Stimulated activated CD4-positive, alpha-beta T cell treated with anti-CD3 and anti-CD28 coated beads, Interleukin-12 subunit alpha, Interleukin-12 subunit beta, amount 100 ng/mL, for 48 hours (primary cell): ENCODE data around the gene APOM.

Source experiments
- DNase-seq, 3 donors: peaks; one replicate each; pipeline ENCODE4 v3.0.0-alpha.2; 2020; ENCODE audit warnings: low read depth in 2 of 3, low spot score in 1 of 3

APOM gene

GRCh38 chr6:31630177-31630934, 25.3 kb upstream of the APOM start:
- DNase-seq, result no peak

GRCh38 chr6:31631209-31631608, 24.5 kb upstream of the APOM start:
- no peak for DNase-seq

DNA sequence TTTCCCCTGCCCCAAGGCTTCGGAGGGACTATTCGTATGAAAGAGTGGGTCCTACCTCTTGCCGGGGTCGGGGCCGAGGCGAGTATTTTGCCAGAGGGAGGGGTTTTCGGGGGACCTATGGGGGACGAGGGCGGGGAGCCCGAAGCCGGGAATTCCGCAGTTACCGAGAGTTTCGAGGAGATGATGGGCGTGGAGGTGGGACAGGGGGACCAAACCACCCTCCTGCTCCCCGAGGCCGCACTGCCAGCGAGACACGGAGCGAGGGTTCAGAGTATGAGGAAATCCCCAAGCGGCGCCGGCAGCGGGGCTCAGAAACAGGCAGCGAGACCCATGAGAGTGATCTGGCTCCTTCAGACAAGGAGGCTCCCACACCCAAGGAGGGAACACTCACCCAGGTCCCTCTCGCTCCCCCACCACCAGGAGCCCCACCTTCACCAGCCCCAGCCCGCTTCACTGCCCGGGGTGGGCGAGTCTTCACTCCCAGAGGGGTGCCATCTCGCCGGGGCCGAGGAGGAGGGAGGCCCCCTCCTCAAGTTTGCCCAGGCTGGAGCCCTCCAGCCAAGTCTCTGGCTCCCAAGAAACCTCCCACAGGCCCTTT, 23.9 kb upstream of the APOM start:
- no peak for DNase-seq

DNA sequence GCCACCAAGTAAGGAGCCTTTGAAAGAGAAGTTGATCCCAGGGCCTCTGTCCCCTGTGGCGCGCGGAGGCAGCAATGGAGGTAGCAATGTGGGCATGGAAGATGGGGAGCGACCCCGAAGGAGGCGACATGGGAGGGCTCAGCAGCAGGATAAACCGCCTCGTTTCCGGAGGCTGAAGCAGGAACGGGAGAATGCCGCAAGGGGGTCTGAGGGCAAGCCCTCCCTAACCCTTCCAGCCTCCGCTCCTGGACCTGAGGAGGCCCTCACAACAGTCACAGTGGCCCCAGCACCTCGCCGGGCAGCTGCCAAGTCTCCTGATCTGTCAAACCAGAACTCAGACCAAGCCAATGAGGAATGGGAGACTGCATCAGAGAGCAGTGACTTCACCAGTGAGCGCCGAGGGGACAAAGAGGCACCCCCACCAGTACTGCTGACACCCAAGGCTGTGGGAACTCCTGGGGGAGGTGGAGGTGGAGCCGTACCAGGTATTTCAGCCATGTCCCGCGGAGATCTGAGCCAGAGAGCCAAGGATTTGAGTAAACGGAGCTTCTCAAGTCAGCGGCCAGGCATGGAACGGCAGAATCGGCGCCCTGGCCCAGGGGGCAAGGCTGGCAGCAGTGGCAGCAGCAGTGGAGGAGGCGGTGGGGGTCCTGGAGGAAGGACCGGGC, 23.3 kb upstream of the APOM start:
- DNase-seq, result no peak

DNA sequence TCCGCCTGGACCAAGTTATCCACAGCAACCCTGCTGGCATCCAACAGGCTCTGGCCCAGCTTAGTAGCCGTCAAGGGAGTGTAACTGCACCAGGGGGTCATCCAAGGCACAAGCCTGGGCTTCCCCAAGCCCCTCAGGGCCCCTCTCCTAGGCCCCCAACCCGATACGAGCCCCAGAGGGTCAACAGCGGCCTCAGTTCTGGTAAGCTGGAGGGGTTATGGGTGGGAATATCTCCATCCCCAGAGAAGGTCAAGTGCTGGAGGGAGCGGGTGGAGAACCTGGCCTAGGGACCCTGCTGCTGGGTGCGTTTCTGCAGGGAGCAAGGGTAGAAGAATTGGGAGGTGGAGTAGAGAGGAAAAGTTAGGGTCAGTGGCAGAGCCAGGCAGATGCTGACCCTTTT, 22.2 kb upstream of the APOM start:
- no peak for DNase-seq

DNA sequence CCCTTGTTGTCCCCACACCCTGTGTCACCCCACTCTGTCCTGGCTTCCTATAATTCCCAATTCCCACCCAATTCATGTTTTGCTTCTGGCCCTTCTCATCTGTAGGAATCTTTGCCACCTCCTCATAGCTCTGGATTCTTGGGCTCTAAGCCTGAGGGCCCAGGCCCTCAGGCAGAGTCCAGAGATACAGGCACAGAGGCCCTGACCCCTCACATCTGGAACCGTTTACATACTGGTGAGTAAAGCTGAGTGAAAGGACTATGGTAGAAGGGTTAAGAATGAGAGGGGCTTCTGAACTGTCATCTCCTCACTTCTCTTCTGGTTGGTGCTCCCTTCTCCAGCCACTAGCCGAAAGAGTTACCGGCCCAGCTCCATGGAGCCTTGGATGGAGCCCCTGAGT, 21.6 kb upstream of the APOM start:
- no peak for DNase-seq

DNA sequence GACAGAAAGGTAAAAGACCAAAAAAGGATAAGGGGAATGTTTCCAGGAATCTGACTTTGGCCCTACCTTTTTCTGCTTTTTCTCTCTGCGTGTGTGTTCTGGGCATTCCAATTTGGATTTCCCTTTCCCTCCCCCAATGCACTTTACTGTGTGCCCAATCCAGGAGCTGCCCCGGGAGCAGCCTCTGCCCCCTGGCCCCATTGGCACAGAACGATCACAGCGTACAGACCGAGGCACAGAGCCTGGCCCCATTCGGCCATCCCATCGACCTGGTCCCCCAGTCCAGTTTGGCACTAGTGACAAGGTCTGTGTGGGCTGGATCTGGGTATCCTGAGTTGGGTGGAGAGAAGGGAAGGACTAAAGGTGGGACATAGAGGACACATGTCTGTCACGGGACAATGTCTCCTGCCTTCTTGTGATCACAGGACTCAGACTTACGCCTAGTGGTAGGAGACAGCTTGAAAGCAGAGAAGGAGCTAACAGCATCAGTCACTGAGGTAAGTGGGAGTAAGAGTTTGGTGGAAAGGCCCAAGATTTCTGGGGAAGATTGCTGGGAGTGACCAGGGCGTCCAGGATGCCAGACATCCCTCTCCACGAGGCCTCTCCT, 20.6 kb upstream of the APOM start:
- no peak for DNase-seq

GRCh38 chr6:31636698-31637596, 18.7 kb upstream of the APOM start:
- no peak for DNase-seq

DNA sequence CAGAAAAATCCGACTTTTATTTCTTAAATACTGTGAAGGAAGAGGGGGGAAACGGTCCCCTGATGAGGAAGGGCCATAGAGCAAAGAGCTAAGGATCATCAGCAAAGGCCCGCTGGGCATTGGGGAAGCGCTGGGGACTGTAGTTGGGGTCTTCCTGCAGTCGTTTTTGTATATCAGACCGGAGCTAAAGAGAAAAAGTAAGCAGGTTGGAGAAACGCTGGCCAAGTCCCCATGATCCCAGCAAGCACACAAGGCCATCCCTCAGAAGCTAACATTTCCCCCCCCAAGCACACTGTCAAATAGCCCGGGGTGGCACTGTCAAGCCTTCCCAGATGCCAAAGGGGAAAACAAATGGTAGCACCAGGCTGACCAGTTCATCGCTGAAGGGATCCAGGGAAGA, 16.7 kb upstream of the APOM start:
- no peak for DNase-seq

DNA sequence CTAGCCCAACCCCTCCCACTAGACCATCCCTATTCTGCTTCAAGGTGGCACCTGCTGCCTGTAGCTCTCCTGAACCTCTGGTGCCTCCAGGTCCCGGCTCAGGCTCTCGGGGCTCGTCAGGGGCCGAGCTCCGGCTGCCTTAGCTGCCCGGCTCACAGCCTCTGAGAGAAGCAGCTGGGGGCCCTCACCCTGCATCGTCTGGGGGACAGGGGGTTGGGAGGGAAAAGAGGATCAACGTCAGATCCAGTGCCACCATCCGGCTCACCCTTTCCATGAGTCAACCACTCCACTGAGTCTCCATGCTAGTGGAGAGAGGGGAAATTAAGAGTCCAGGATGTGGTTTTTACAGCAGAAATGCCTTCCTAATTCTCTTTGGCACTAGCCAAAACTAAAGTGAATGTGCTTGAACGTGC, 16.2 kb upstream of the APOM start:
- DNase-seq, result peak in 1 of 3 donors; percentile 16

- DNase-seq, result no peak
Observed at GRCh38 chr6:31640612-31641011, 15.1 kb upstream of the APOM start.

GRCh38 chr6:31641370-31641769, 14.3 kb upstream of the APOM start:
- DNase-seq, result no peak

DNA sequence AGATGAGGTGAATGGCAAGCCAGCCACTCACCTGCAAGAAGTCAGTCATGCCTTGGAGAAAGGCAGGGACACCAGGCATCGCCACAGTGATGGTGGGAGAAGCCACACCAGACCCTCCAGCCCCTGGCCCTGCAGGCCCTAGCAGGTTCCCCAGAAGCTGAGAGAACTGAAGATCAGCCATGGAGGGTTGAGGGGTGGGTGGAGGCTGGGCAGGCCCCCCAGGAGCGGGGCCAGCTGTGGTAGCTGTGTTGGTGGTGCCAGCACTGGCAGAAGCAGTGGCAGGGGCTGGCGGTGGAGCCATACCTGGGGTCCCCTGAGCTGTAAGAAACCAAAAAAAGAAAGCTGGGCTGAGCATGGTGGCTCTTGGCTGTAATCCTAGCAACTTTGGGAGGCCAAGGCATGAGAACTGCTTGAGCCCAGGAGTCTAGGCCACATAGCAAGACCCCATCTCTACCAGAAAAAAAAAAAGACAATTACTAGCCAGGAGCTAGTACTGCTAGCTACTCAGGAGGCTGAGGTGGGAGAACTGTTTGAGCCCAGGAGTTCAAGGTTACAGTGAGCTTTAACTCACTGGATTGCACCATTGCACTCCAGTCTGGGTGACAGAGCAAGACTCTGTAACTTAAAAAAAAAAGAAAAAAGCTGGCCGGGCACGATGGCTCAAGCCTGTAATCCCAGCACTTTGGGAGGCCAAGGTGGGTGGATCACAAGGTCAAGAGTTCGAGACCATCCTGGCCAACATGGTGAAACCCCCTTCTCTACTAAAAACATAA, 12.7 kb upstream of the APOM start:
- no peak for DNase-seq

- DNase-seq, result no peak
Observed at GRCh38 chr6:31643818-31644454, 11.8 kb upstream of the APOM start.

GRCh38 chr6:31645325-31645724, 10.4 kb upstream of the APOM start:
- DNase-seq, result no peak

GRCh38 chr6:31651602-31652191, 4.0 kb upstream of the APOM start:
- peak in 1 of 3 donors; percentile 49 for DNase-seq

DNA sequence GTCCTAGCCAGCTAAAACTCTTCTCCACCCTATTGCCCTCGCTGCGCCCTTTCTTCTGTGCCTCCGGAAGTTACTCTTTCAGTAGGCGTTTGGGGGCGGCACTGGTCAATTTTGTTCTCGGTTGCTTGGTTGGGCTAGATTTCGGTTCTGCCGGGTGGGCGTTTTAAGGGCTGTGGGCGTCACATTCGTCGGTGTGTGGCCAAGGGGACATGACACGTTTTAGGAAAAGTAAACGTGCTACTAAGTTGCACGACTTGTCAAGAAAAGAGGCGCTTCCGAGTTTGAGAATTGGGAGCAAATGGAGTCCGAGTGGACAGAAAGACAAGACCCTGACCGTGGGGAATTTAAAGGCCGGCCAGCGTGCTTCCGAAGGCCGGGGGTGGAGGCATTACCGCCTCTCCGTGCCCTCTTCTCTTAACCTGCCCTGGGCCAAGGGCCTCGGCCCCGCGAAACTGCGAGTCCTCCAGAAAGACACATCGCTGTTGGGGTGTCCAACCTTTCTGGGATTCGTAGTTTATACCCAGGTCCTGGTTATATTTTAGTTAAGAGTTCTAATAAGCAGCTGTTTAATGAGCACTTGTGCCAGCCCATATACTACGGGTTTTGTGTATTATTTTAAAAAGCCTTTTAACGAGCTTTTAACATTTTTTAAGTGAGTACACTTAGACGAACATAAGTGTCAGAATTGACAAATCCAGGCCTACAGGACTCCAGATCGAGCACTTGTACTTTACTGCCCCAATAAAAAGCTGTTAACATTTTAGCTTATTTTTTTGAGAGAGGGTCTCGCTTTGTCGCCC, 2.6 kb upstream of the APOM start:
- peak in 2 of 3 donors; percentile 76 to 79 for DNase-seq

- DNase-seq, result no peak
Observed at GRCh38 chr6:31654574-31655348, 933 bp upstream of the APOM start.
